DMS79 (cell line): ENCODE data around the gene ZSWIM3.
"Not testable (repeated sequence)": the region's sequence is repeated elsewhere in the genome, so short reads cannot be mapped to it uniquely, and the experiment has no call there.

ENCODE experiments used
- DNase-seq: peaks from one replicate; lab custom pipeline; 2025; lab: John Stamatoyannopoulos, UW

The ZSWIM3 gene

GRCh38 chr20:45890985-45891983 is 33.9 kb downstream of the ZSWIM3 start, which contains the start of the genes CTSA and NEURL2:
Gene CTSA, plus strand, starts transcription at chr20:45891335. Its CDS starts 234 bp downstream, at chr20:45891569.
Gene NEURL2, minus strand, starts transcription at chr20:45891208. Its CDS starts 217 bp downstream, at chr20:45890991.
- peak; percentile 27 for DNase-seq

DNA sequence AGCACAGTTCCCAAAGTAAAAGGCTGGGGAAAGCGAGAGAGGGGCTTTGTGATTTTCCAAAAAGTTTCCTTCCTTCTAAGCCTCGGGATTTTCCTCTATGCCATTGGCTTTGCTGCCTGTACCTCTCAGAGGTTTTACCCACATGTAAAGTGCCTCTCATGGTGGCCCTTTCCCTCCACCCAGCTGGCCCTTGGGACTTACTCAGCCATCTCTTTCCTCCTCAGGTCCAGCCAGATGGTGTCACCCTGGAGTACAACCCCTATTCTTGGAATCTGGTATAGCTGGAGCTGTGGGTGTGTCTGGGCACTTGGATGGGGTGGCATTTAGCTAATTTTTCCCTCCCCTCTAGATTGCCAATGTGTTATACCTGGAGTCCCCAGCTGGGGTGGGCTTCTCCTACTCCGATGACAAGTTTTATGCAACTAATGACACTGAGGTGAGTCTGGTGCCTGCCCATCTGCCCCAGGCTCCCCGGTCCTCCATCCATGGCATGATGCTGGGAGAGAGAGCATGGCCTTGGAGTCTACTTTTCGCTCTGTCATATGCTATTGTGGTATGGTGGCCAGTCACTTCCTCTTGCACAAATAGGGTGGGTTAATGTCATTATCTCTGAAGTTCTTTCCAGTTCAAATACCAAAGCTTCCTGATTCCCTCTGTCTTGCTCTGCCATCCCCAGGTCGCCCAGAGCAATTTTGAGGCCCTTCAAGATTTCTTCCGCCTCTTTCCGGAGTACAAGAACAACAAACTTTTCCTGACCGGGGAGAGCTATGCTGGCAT is 34.8 kb downstream of the ZSWIM3 start:
- no peak for DNase-seq

DNA sequence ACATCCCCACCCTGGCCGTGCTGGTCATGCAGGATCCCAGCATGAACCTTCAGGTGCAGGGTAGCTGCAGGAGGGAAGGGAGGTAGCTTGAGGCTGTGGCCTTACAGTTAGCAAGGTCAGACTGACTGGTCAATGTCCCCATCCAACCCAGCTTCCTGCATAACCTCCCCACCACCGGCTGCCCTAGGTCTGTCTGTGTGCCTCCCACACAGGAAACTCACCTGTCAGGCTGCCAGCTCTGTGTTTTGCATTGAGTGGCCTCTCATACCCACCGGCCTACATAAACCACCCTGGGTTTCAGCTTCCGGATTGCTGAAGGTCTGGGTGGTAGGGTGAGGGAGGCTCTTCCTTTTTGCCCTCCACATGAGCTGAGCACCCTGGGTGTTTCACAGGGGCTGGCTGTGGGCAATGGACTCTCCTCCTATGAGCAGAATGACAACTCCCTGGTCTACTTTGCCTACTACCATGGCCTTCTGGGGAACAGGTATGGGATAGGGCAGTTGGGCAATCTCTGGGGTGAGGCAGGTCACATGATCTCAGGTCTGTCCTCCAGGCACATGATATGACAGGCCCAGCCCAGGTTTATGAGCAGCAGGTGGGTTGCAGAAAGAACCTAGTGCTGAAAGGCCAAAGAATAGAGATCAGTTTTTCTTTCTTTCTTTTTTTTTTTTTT is 35.5 kb downstream of the ZSWIM3 start:
- DNase-seq: no peak

- no peak for DNase-seq
Measured at GRCh38 chr20:45893831-45894230, 36.4 kb downstream of the ZSWIM3 start.

DNA sequence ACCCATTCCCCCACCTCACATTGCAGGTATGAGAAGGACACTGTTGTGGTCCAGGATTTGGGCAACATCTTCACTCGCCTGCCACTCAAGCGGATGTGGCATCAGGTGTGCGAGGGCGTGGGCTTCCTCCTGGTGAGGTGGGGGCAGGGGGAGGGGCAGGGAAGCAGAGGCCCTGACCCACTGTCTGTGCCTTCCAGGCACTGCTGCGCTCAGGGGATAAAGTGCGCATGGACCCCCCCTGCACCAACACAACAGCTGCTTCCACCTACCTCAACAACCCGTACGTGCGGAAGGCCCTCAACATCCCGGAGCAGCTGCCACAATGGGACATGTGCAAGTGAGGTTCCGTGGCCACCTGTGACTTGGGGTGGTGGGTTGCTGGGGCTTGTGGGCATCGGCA is 37.4 kb downstream of the ZSWIM3 start:
- DNase-seq: no peak

DNA sequence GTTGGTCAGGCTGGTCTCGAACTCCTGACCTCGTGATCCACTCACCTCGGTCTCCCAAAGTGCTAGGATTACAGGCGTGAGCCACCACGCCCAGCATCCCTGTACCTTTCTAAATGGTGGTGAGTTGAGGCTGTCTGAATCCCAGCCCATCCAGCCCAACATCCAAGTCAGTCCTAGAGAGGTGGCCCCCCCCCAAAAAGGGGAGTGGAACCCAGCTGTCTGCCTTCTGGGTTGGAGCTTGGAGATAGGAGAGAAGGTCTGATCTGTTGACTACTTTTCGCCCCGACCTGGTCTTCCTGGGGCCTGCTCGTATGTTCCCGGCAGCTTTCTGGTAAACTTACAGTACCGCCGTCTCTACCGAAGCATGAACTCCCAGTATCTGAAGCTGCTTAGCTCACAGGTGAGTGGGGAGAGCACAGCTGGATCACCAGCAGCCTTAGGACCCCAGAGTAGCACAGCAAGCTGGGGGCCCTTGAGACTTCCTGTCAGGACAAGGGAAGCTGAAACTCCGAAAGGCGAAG is 39.3 kb downstream of the ZSWIM3 start:
- DNase-seq: no peak

DNA sequence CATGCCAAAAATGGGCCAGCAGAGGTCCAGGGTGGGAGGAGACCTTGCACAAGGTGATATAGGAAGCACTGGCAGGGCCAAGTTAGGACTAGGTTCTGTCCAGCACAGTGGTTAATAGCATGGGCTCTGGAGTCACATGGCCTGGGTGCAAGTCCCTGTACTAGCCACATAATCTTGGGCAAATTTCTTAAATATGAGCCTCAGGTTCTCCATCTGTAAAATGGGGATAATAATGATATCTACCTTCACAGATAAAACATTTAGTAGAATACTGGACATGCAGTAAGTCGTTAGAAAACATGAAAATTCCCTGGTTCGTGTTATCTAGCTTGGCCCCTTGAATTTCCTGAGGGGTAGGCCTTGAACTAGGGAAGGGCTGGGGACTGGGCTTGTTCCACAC is 39.9 kb downstream of the ZSWIM3 start:
- DNase-seq: no peak

- no peak for DNase-seq
Measured at GRCh38 chr20:45897692-45898091, 40.3 kb downstream of the ZSWIM3 start.

DNA sequence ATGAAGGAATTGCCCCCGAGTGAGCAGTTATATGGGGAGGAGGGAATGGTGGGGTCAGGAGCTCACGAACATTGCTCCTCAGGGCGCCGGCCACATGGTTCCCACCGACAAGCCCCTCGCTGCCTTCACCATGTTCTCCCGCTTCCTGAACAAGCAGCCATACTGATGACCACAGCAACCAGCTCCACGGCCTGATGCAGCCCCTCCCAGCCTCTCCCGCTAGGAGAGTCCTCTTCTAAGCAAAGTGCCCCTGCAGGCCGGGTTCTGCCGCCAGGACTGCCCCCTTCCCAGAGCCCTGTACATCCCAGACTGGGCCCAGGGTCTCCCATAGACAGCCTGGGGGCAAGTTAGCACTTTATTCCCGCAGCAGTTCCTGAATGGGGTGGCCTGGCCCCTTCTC is 40.9 kb downstream of the ZSWIM3 start:
- no peak for DNase-seq

DNA sequence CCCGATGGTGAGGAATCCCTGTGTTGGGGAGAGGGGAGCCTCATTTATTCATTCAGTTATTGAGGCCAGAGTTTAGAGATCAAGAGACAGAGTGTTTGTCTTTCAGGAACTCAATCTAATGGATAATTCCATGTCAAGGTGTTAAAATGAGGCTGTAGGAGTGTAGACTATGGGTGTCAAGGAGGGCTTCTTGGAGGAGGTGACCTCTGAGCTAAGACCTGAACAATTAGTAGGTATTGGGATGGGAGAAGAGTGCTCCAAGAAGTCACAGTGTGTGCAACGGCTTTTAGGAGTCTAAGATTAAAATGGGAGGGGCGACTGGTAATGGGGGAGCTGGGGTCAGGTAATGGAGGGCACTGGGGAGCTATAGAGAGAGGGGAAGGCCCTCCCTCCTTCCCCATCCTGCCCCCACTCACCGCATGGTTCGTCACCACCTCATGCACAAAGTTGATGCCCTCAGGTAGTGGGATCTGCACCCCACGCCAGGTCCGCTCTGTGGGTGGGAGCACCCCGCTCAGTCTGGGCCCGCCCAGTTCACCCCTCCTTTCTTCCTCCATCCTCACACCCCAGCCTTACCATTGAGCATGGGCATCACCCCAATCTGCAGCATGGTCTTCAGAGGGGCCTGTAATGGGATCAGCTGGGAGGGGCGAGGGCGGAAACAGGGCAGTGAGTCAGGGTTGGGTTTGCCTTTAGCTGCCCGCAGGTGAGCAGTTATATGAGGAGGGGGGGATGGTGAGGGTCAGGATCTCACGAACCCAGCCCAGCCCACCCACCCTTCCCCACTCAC is 41.8 kb downstream of the ZSWIM3 start:
- DNase-seq: no peak

GRCh38 chr20:45901332-45901731 is 43.9 kb downstream of the ZSWIM3 start:
- DNase-seq: not testable (repeated sequence)

DNA sequence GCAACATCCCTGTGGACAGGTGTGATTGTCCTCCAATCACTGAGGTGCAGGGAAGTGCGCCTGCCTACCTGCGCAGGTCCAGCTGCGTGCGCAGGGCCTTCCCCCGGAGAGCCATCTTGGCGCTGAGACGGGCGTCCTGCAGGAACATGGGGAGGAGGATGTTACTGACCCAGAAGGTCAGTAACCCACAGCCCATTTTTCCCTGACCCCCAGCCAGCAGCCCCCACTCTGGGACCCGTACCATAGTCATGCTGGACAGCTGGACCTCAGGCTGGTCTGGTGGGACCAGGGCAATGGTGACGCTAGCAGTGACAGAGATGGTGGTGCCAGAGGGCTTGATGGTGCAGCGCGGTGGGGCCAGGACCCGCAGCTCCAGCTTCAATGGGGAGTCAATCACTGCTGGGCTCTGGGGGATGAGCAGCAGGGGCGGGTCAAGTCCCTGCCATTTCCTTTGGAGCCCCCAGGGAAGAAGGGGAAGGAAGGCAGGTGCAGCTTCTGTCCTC is 44.8 kb downstream of the ZSWIM3 start:
- DNase-seq: no peak

GRCh38 chr20:45904583-45905504 is 47.4 kb downstream of the ZSWIM3 start:
- DNase-seq: no peak

- DNase-seq: no peak
Measured at GRCh38 chr20:45905505-45906079, 48.2 kb downstream of the ZSWIM3 start.

DNA sequence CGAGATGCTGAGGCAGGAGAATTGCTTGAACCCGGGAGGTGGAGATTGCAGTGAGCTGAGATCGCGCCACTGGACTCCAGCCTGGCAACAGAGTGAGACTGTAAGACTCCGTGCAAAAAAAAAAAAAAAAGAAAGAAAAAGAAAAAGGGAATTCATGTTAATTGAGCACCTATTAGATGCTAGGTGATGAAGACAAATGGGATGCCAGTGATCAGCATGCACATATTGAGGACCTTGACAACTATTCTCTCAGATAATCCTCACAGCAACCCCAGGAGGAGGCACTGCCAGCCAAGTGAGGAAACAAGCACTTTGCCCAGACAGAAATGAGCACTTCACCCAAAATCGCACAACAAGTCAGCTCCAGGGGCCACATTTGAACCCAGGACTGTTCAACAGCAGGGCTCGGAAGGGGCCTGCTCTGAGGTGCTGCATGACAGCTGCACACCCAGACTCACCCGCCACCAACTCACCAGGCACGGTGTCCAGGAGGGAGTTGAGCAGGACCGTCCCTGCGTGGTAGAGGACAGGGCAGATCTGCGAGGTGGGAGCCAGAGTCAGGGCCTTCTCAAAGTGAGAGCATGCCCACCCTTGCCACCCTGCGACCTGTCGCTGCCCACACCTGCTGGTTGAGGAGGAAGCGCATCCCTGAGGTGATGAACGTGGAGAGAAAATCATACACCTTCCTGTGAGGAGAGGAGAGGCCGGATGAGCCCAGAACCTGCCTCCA is 50.0 kb downstream of the ZSWIM3 start:
- DNase-seq: no peak

DNA sequence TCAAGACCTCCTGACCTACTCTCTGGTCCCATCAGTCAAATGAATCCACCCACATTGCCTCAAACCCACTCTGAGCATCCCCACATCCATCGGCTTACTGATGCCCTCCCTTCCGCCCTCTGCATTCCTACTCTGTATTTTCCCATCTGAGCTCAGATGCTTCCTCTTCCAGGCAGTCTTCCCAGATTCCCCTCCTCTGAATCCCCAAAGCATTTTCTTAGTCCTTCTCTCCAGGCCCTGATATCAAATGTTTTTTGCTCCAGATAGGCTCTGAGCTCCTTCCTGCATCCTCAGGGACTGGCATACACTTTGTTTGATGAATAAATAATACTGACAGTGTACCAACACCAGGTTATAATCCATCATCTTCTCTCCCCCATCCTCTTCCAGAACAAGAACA is 50.7 kb downstream of the ZSWIM3 start:
- no peak for DNase-seq

DNA sequence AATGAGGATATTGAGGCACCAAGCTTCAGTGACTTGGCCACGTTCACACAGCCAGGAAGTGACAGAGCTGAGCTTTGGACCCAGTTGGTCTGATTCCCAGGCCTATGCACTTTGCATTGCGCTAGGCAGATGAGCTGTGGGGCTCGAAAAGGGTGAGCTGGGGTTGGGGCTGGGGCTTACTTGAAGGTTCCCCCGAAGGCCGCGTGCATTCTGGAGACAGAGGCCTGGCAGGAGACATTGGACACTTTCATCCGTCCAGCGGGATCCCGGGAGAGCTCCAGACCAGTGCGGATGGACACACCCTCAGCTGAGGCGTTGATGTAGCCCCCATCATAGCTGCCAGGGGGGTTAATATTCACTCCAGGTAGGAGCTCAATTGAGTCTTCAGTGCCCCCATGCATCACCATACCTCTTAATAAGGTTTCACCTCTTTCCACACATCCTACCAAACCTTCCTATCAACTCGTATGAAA is 52.0 kb downstream of the ZSWIM3 start:
- no peak for DNase-seq

- DNase-seq: no peak
Measured at GRCh38 chr20:45909817-45910669, 52.6 kb downstream of the ZSWIM3 start.
